Measurements from ENCODE around the gene DLX4.

DLX4 gene

GRCh38 chr17:49931416-49932137 lies 37.4 kb upstream of the DLX4 start:
- Histone ChIP-seq H3K36me3 (ENCODE audit: control insufficient read depth, insufficient read depth, low read length) (no peaks in the 10 kb centered on the region), H2BK5ac (ENCODE audit: low read length) (no peak overlapping the region), H3K27ac (ENCODE audit: low read depth, low read length) (no peak overlapping the region), H2BK120ac (ENCODE audit: low read depth, low read length) (no peak overlapping the region), H3K79me1 (ENCODE audit: low read length) (no peaks in the 10 kb centered on the region), H3K27me3 (ENCODE audit: insufficient read depth, low read length, poor library complexity) (no peaks in the 10 kb centered on the region), H3K4ac (ENCODE audit: low read depth, low read length) (no peak overlapping the region), H3K56ac (ENCODE audit: low read length) (no peak overlapping the region), H3K4me3 (ENCODE audit: low read length) (no peak overlapping the region), H4K8ac (ENCODE audit: low read depth, low read length) (no peak overlapping the region), H3K23ac (ENCODE audit: low read length) (no peak overlapping the region), H3K9ac (ENCODE audit: low read length) (no peak overlapping the region), H3K4me1 (ENCODE audit: control insufficient read depth, low read depth, low read length) (no peaks in the 10 kb centered on the region), H2AK5ac (ENCODE audit: low read length) (no peak overlapping the region), H3K18ac (ENCODE audit: low read length) (no peak overlapping the region), H3K4me2 (ENCODE audit: low read length) (no peak overlapping the region), H4K5ac (ENCODE audit: low read length) (no peak overlapping the region), H3K79me2 (ENCODE audit: control insufficient read depth, insufficient read depth, low read length) (no peaks in the 10 kb centered on the region), H2BK15ac (replicated peaks; ENCODE audit: low read depth) (no peak overlapping the region)
- no CpG with 5 or more reads among the region's 16 CpGs for WGBS (ENCODE audit: extremely low coverage, insufficient coverage, low lambda C conversion rate)
- no peak for DNase-seq

- no peaks in the 10 kb centered on the region for H3K4me1 ChIP-seq (ENCODE audit: control insufficient read depth, low read depth, low read length)
- no peaks in the 10 kb centered on the region for H3K79me2 ChIP-seq (ENCODE audit: control insufficient read depth, insufficient read depth, low read length)
- H3K4me3 ChIP-seq (ENCODE audit: low read length), result no peak overlapping the region
- H4K5ac ChIP-seq (ENCODE audit: low read length), result no peak overlapping the region
- H3K79me1 ChIP-seq (ENCODE audit: low read length), result no peaks in the 10 kb centered on the region
- no peak for DNase-seq
- H3K4me2 ChIP-seq (ENCODE audit: low read length), result no peak overlapping the region
- no peak overlapping the region for H3K9ac ChIP-seq (ENCODE audit: low read length)
- no CpG with 5 or more reads among the region's 17 CpGs for WGBS (ENCODE audit: extremely low coverage, insufficient coverage, low lambda C conversion rate)
- no peak overlapping the region for H3K27ac ChIP-seq (ENCODE audit: low read depth, low read length)
- H3K36me3 ChIP-seq (ENCODE audit: control insufficient read depth, insufficient read depth, low read length), result no peaks in the 10 kb centered on the region
- no peak overlapping the region for H2BK120ac ChIP-seq (ENCODE audit: low read depth, low read length)
- no peak overlapping the region for H3K56ac ChIP-seq (ENCODE audit: low read length)
- no peaks in the 10 kb centered on the region for H3K27me3 ChIP-seq (ENCODE audit: insufficient read depth, low read length, poor library complexity)
- H4K8ac ChIP-seq (ENCODE audit: low read depth, low read length), result no peak overlapping the region
- no peak overlapping the region for H2BK15ac ChIP-seq (replicated peaks; ENCODE audit: low read depth)
- H3K23ac ChIP-seq (ENCODE audit: low read length), result no peak overlapping the region
- no peak overlapping the region for H3K4ac ChIP-seq (ENCODE audit: low read depth, low read length)
- H3K18ac ChIP-seq (ENCODE audit: low read length), result no peak overlapping the region
- no peak overlapping the region for H2BK5ac ChIP-seq (ENCODE audit: low read length)
- no peak overlapping the region for H2AK5ac ChIP-seq (ENCODE audit: low read length)
Measured at GRCh38 chr17:49932138-49932723, 36.8 kb upstream of the DLX4 start.

GRCh38 chr17:49932901-49933300 lies 36.1 kb upstream of the DLX4 start:
- Histone ChIP-seq H2BK120ac (ENCODE audit: low read depth, low read length) (no peak overlapping the region), H2BK15ac (replicated peaks; ENCODE audit: low read depth) (no peak overlapping the region), H3K79me2 (ENCODE audit: control insufficient read depth, insufficient read depth, low read length) (no peaks in the 10 kb centered on the region), H2AK5ac (ENCODE audit: low read length) (no peak overlapping the region), H3K9ac (ENCODE audit: low read length) (no peak overlapping the region), H3K4ac (ENCODE audit: low read depth, low read length) (no peak overlapping the region), H3K4me2 (ENCODE audit: low read length) (no peak overlapping the region), H3K27ac (ENCODE audit: low read depth, low read length) (no peak overlapping the region), H2BK5ac (ENCODE audit: low read length) (no peak overlapping the region), H4K5ac (ENCODE audit: low read length) (no peak overlapping the region), H3K79me1 (ENCODE audit: low read length) (no peaks in the 10 kb centered on the region), H3K4me1 (ENCODE audit: control insufficient read depth, low read depth, low read length) (no peaks in the 10 kb centered on the region), H3K4me3 (ENCODE audit: low read length) (no peak overlapping the region), H3K23ac (ENCODE audit: low read length) (no peak overlapping the region), H3K36me3 (ENCODE audit: control insufficient read depth, insufficient read depth, low read length) (no peaks in the 10 kb centered on the region), H3K18ac (ENCODE audit: low read length) (no peak overlapping the region), H3K27me3 (ENCODE audit: insufficient read depth, low read length, poor library complexity) (no peaks in the 10 kb centered on the region), H4K8ac (ENCODE audit: low read depth, low read length) (no peak overlapping the region), H3K56ac (ENCODE audit: low read length) (no peak overlapping the region)
- WGBS (ENCODE audit: extremely low coverage, insufficient coverage, low lambda C conversion rate), result no CpG with 5 or more reads among the region's 6 CpGs
- DNase-seq, result no peak

- no peak overlapping the region for H3K4me3 ChIP-seq (ENCODE audit: low read length)
- H2BK15ac ChIP-seq (replicated peaks; ENCODE audit: low read depth), result no peak overlapping the region
- H3K4ac ChIP-seq (ENCODE audit: low read depth, low read length), result no peak overlapping the region
- no peak overlapping the region for H2BK5ac ChIP-seq (ENCODE audit: low read length)
- no peak overlapping the region for H2AK5ac ChIP-seq (ENCODE audit: low read length)
- H3K27me3 ChIP-seq (ENCODE audit: insufficient read depth, low read length, poor library complexity), result no peaks in the 10 kb centered on the region
- H2BK120ac ChIP-seq (ENCODE audit: low read depth, low read length), result no peak overlapping the region
- no peak overlapping the region for H3K56ac ChIP-seq (ENCODE audit: low read length)
- no peak overlapping the region for H3K4me2 ChIP-seq (ENCODE audit: low read length)
- H3K18ac ChIP-seq (ENCODE audit: low read length), result no peak overlapping the region
- no peak overlapping the region for H3K9ac ChIP-seq (ENCODE audit: low read length)
- no peak overlapping the region for H4K8ac ChIP-seq (ENCODE audit: low read depth, low read length)
- no peak overlapping the region for H4K5ac ChIP-seq (ENCODE audit: low read length)
- H3K4me1 ChIP-seq (ENCODE audit: control insufficient read depth, low read depth, low read length), result no peaks in the 10 kb centered on the region
- H3K36me3 ChIP-seq (ENCODE audit: control insufficient read depth, insufficient read depth, low read length), result no peaks in the 10 kb centered on the region
- no CpG with 5 or more reads among the region's 15 CpGs for WGBS (ENCODE audit: extremely low coverage, insufficient coverage, low lambda C conversion rate)
- no peak overlapping the region for H3K27ac ChIP-seq (ENCODE audit: low read depth, low read length)
- no peaks in the 10 kb centered on the region for H3K79me1 ChIP-seq (ENCODE audit: low read length)
- no peak for DNase-seq
- no peak overlapping the region for H3K23ac ChIP-seq (ENCODE audit: low read length)
- H3K79me2 ChIP-seq (ENCODE audit: control insufficient read depth, insufficient read depth, low read length), result no peaks in the 10 kb centered on the region
Measured at GRCh38 chr17:49935526-49936210, 33.3 kb upstream of the DLX4 start.

GRCh38 chr17:49936386-49936785 lies 32.6 kb upstream of the DLX4 start:
- Histone ChIP-seq H3K56ac (ENCODE audit: low read length) (no peak overlapping the region), H3K4ac (ENCODE audit: low read depth, low read length) (no peak overlapping the region), H4K5ac (ENCODE audit: low read length) (no peak overlapping the region), H3K4me1 (ENCODE audit: control insufficient read depth, low read depth, low read length) (no peaks in the 10 kb centered on the region), H3K27ac (ENCODE audit: low read depth, low read length) (no peak overlapping the region), H3K23ac (ENCODE audit: low read length) (no peak overlapping the region), H3K36me3 (ENCODE audit: control insufficient read depth, insufficient read depth, low read length) (no peaks in the 10 kb centered on the region), H2BK5ac (ENCODE audit: low read length) (no peak overlapping the region), H3K79me2 (ENCODE audit: control insufficient read depth, insufficient read depth, low read length) (no peaks in the 10 kb centered on the region), H3K27me3 (ENCODE audit: insufficient read depth, low read length, poor library complexity) (no peaks in the 10 kb centered on the region), H3K4me3 (ENCODE audit: low read length) (no peak overlapping the region), H2AK5ac (ENCODE audit: low read length) (no peak overlapping the region), H3K79me1 (ENCODE audit: low read length) (no peaks in the 10 kb centered on the region), H2BK15ac (replicated peaks; ENCODE audit: low read depth) (no peak overlapping the region), H3K9ac (ENCODE audit: low read length) (no peak overlapping the region), H4K8ac (ENCODE audit: low read depth, low read length) (no peak overlapping the region), H3K4me2 (ENCODE audit: low read length) (no peak overlapping the region), H2BK120ac (ENCODE audit: low read depth, low read length) (no peak overlapping the region), H3K18ac (ENCODE audit: low read length) (no peak overlapping the region)
- no CpG with 5 or more reads among the region's 9 CpGs for WGBS (ENCODE audit: extremely low coverage, insufficient coverage, low lambda C conversion rate)
- DNase-seq, result no peak

Data from mesendoderm (in vitro differentiated cells).